K562 (cell line): ENCODE measurements around the gene TADA1. TPM values are rescaled to one million over a fixed set of nuclear protein-coding genes. Genes with fewer than 3 reads are reported as not detected.

Source experiments
- ATF6 ChIP-seq: sonication (generic); formaldehyde crosslinking; IDR thresholded peaks from 2 replicates; pipeline ENCODE4 v1.4.0; 2020; ENCODE audit warnings: mild to moderate bottlenecking, missing genetic modification reagents
- BMI1 ChIP-seq: fragments of 150-350 bp; IDR thresholded peaks from 2 replicates; pipeline ENCODE4 v1.6.1; 2014; ENCODE audit warnings: low read length
- BRD4 ChIP-seq: fragments of 200-600 bp; sonication (generic); IDR thresholded peaks from 2 replicates; pipeline ENCODE4 v1.6.1; 2017; ENCODE audit warnings: inconsistent platforms
- CHCHD3 ChIP-seq: fragments of 250-450 bp; sonication (Bioruptor Pico); IDR thresholded peaks from 2 replicates; pipeline ENCODE4 v2.1.2; 2022; ENCODE audit warnings: mild to moderate bottlenecking
- ETS2 ChIP-seq: IDR thresholded peaks from 2 replicates; pipeline ENCODE4 v1.6.1; 2016; ENCODE audit warnings: borderline replicate concordance, missing genetic modification characterization, mild to moderate bottlenecking, moderate library complexity, missing compliant biosample characterization; ENCODE audit not compliant: poor library complexity, severe bottlenecking
- EZH2 ChIP-seq: IDR thresholded peaks from 2 replicates; pipeline ENCODE4 v1.6.1; 2012; ENCODE audit warnings: low read depth, mild to moderate bottlenecking, inconsistent platforms, low read length, borderline replicate concordance
- HCFC1 ChIP-seq: IDR thresholded peaks from 2 replicates; pipeline ENCODE4 v1.6.1; 2012; ENCODE audit warnings: low read depth, low read length, improper control_type of control experiment
- MAZ ChIP-seq, 2 experiments: fragments of 450-650 bp in 1 of 2; sonication (generic) in 1 of 2; formaldehyde crosslinking; IDR thresholded peaks in 1 of 2; conservative IDR thresholded peaks in 1 of 2; 2 replicates each; pipeline versions ENCODE4 v1.4.0 to v1.5.0; 2020; ENCODE audit warnings: mild to moderate bottlenecking in 1 of 2, missing genetic modification reagents in 1 of 2
- MYBL2 ChIP-seq, 2 experiments: fragments of 450-650 bp in 1 of 2; sonication (generic) in 1 of 2; formaldehyde crosslinking in 1 of 2; IDR thresholded peaks; 2 replicates each; pipeline versions ENCODE4 v1.6.1 to v1.8.1; 2017 to 2022; ENCODE audit warnings: borderline replicate concordance in 1 of 2, inconsistent platforms in 1 of 2, low read depth in 1 of 2, mild to moderate bottlenecking in 1 of 2, missing genetic modification reagents in 1 of 2, moderate library complexity in 1 of 2
- NCOA4 ChIP-seq: fragments of 450-650 bp; IDR thresholded peaks from 2 replicates; pipeline ENCODE4 v1.6.1; 2018; ENCODE audit warnings: mild to moderate bottlenecking; ENCODE audit not compliant: partially characterized antibody
- PHF20 ChIP-seq: fragments of 450-650 bp; IDR thresholded peaks from 2 replicates; pipeline ENCODE4 v1.6.1; 2018; ENCODE audit not compliant: partially characterized antibody
- PRMT5 ChIP-seq: sonication (generic); formaldehyde crosslinking; IDR thresholded peaks from 2 replicates; pipeline ENCODE4 v1.5.0; 2020; ENCODE audit warnings: missing genetic modification reagents
- SMARCA5 ChIP-seq: fragments of 450-650 bp; IDR thresholded peaks from 2 replicates; pipeline ENCODE4 v1.6.1; 2016
- SNAPC5 ChIP-seq: fragments of 250-450 bp; sonication (Bioruptor Pico); IDR thresholded peaks from 2 replicates; pipeline ENCODE4 v1.8.0; 2021; ENCODE audit warnings: moderate library complexity, mild to moderate bottlenecking, inconsistent platforms
- SNRNP70 ChIP-seq: fragments of 200-400 bp; formaldehyde crosslinking; optimal IDR thresholded peaks from 2 replicates; pipeline ENCODE3; 2017; ENCODE audit warnings: low read depth, low read length
- U2AF1 ChIP-seq: fragments of 200-400 bp; formaldehyde crosslinking; optimal IDR thresholded peaks from 2 replicates; pipeline ENCODE3; 2017; ENCODE audit warnings: mild to moderate bottlenecking, low read depth, low read length, moderate library complexity
- ZNF354B ChIP-seq: fragments of 250-450 bp; sonication (Bioruptor Pico); IDR thresholded peaks from 2 replicates; pipeline ENCODE4 v1.4.0; 2020
- ZNF395 ChIP-seq: fragments of 200-800 bp; sonication (Bioruptor generic); IDR thresholded peaks from 2 replicates; pipeline ENCODE4 v1.6.1; 2017; ENCODE audit warnings: missing genetic modification characterization, missing compliant biosample characterization
- ZNF408 ChIP-seq: fragments of 250-450 bp; sonication (Bioruptor Pico); IDR thresholded peaks from 2 replicates; pipeline ENCODE4 v1.4.0; 2020; ENCODE audit warnings: low read depth, mild to moderate bottlenecking, moderate library complexity
- ZNF764 ChIP-seq: fragments of 250-450 bp; sonication (Bioruptor Pico); IDR thresholded peaks from 2 replicates; pipeline ENCODE4 v1.4.0; 2020; ENCODE audit warnings: low read depth, mild to moderate bottlenecking, moderate library complexity
- ZNF778 ChIP-seq: fragments of 450-650 bp; formaldehyde crosslinking; IDR thresholded peaks from 2 replicates; pipeline ENCODE4 v1.4.0; 2020; ENCODE audit warnings: mild to moderate bottlenecking, moderate library complexity
- polyA plus RNA-seq, 8 experiments: library from polyadenylated mRNA; depleted of rRNA in 4 of 8; stranded (reverse) in 5 of 8; unstranded in 3 of 8; fragments of >200 nt; fragmentation: Nextera tagmentation in 2 of 8; fragmentation: Illumina TruSeq in 1 of 8; extraction: Ambion mirVana in 2 of 8; extraction: Trizol in 1 of 8; gene quantifications; 2 replicates each; pipeline versions ENCODE4 v1.2.1 to v1.2.3, GENCODE V29; 2011 to 2014; ENCODE audit warnings: inconsistent platforms in 1 of 8, missing spikeins in 1 of 8
- total RNA-seq, 7 experiments: library from RNA; depleted of rRNA in 6 of 7; stranded (reverse); fragments of >200 nt in 6 of 7; fragmentation: Illumina TruSeq in 2 of 7; extraction: Trizol in 2 of 7; gene quantifications; 2 replicates each; pipeline versions ENCODE4 v1.2.1 to v1.2.3, GENCODE V29; 2011 to 2021; ENCODE audit warnings: low replicate concordance in 1 of 7
- TF ChIP-seq, protein P1 (sequence below): fragments of 250-450 bp; sonication (Bioruptor Pico); IDR thresholded peaks from 2 replicates; pipeline ENCODE4 v1.5.0; 2021; ENCODE audit warnings: mild to moderate bottlenecking, borderline replicate concordance

TADA1 gene
- total and polyA plus RNA-seq, 9 of the 15 experiments (the other 6 are each of a cell fraction or from before 2014, with no cell fraction given) = 15.9 to 76.5 (median 28.7) TPM

DNA sequence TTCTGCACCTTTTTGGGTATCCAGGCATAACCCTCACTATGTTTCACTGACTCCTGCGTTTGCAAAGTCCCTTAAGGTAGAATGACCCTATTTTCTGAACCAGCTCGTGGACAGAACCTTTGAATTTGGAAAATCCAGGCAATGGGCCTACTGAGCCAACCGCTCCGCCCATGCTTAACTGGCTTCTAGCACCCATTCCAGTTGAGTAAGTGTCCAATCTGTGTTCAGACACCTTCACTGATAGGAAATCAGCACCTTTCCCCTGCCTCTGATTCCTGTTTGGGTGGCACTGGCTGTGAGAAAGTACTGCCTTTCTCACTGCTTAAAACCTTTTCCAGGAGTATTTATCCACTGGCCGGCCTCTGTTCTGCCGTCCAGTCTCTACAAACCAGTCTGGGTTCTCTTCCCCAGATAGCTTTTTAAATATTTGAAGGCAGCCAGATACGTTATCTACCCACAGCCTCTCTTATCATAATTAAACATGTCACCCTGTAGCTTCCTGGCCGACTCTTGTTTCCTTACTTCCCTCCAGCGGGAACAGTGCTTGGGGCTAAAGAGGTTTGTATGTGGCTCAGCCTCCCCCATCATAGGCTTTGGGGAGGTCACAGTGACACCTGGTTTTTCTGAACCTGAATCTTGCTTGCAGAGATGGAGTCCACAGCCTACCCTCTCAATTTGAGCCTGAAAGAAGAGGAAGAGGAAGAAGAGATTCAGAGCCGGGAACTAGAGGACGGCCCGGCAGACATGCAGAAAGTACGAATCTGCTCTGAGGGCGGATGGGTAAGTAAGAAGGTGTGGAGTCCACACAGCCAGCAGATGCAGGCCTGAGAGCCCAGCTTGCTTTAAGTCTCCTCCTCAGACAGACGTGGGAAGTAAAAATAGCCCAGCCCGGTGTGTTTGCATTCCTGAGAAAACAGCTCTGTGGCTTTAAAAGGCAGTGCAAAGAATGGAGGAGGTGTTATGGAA is 35.5 kb downstream of the TADA1 start (continued):
- TF ChIP-seq SNAPC5 (CRISPR knock-in tag) (no peak), CHCHD3 (no peak), EZH2 (no peak), ZNF778 (CRISPR knock-in tag) (no peak), ZNF764 (no peak), BMI1 (no peak), BRD4 (no peak), NCOA4 (no peak), MYBL2 (IDR thresholded peaks at IDR 0.05; ENCODE audit: low read depth) (peak; percentile 48; the same call in 1 of the 2 replicates), MYBL2 (CRISPR knock-in tag; IDR thresholded peaks at IDR 0.05; ENCODE audit: borderline replicate concordance) (no peak), MAZ (CRISPR knock-in tag; conservative IDR thresholded peaks at IDR 0.05 in 1 of 2, IDR thresholded peaks at IDR 0.05 in 1 of 2) (no peak), ZNF354B (no peak), ZNF408 (CRISPR knock-in tag) (no peak), PHF20 (no peak), ZNF395 (CRISPR knock-in tag) (no peak), ATF6 (CRISPR knock-in tag) (no peak), SNRNP70 (no peak), SMARCA5 (peak; percentile 35; the same call in 1 of the 2 replicates), HCFC1 (no peak), ETS2 (no peak), U2AF1 (no peak), PRMT5 (no peak)
- TF ChIP-seq, protein P1, sequence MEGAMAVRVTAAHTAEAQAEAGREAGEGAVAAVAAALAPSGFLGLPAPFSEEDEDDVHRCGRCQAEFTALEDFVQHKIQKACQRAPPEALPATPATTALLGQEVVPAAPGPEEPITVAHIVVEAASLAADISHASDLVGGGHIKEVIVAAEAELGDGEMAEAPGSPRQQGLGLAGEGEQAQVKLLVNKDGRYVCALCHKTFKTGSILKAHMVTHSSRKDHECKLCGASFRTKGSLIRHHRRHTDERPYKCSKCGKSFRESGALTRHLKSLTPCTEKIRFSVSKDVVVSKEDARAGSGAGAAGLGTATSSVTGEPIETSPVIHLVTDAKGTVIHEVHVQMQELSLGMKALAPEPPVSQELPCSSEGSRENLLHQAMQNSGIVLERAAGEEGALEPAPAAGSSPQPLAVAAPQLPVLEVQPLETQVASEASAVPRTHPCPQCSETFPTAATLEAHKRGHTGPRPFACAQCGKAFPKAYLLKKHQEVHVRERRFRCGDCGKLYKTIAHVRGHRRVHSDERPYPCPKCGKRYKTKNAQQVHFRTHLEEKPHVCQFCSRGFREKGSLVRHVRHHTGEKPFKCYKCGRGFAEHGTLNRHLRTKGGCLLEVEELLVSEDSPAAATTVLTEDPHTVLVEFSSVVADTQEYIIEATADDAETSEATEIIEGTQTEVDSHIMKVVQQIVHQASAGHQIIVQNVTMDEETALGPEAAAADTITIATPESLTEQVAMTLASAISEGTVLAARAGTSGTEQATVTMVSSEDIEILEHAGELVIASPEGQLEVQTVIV (CRISPR knock-in tag) = no peak
